Lung (tissue), 12 donors: Measurements from ENCODE around the gene ALOX12. TPM values are rescaled to one million over a fixed set of nuclear protein-coding genes. Genes with fewer than 3 reads are reported as not detected.

Source experiments
- ATAC-seq: fragments of 200-7000 bp; cut with Tn5 transposase; one replicate; pipeline ENCODE4 v1.9.1; 2020; ENCODE audit warnings: moderate number of reproducible peaks; ENCODE audit not compliant: insufficient read depth, low FRiP score
- DNase-seq, 3 donors: peaks; one replicate each; pipeline ENCODE4 v3.0.0-alpha.2; 2013 to 2017
- H3K27ac ChIP-seq, 2 donors: one replicate each; pipeline ENCODE4 v1.5.1; 2013; ENCODE audit warnings: mild to moderate bottlenecking in 2 of 2, moderate library complexity in 2 of 2, control low read depth in 1 of 2, inconsistent platforms in 1 of 2, low read depth in 1 of 2, low read length in 1 of 2
- H3K27me3 ChIP-seq, 3 donors: one replicate each; pipeline ENCODE4 v1.5.1; 2013; ENCODE audit warnings: low read length in 2 of 3; ENCODE audit not compliant: control insufficient read depth in 3 of 3, insufficient read depth in 3 of 3
- H3K36me3 ChIP-seq, 4 donors: one replicate each; pipeline ENCODE4 v1.5.1; 2013; ENCODE audit warnings: low read length in 4 of 4, mild to moderate bottlenecking in 1 of 4, moderate library complexity in 1 of 4; ENCODE audit not compliant: control insufficient read depth in 4 of 4, insufficient read depth in 4 of 4
- H3K4me1 ChIP-seq, 5 donors: one replicate each; pipeline ENCODE4 v1.5.1; 2013; ENCODE audit warnings: low read length in 5 of 5, mild to moderate bottlenecking in 2 of 5, moderate library complexity in 1 of 5; ENCODE audit not compliant: control insufficient read depth in 5 of 5, insufficient read depth in 5 of 5
- H3K4me3 ChIP-seq: one replicate; pipeline ENCODE4 v1.5.1; 2013; ENCODE audit warnings: mild to moderate bottlenecking, control low read depth, moderate library complexity
- H3K9ac ChIP-seq, 2 donors: one replicate each; pipeline ENCODE4 v1.5.1; 2013; ENCODE audit warnings: low read length in 2 of 2, control low read depth in 1 of 2; ENCODE audit not compliant: insufficient read depth in 1 of 2
- H3K9me3 ChIP-seq, 4 donors: one replicate each; pipeline ENCODE4 v1.5.1; 2013; ENCODE audit warnings: low read length in 3 of 4, mild to moderate bottlenecking in 1 of 4, moderate library complexity in 1 of 4; ENCODE audit not compliant: control insufficient read depth in 4 of 4, insufficient read depth in 3 of 4
- WGBS, 2 donors: extraction: QIAGEN DNeasy Blood & Tissue Kit; methylation state at CpG; one replicate each; pipeline ENCODE4 v1.1.7; 2013; 5-methylcytosine and 5-hydroxymethylcytosine counted together
- polyA plus RNA-seq, 2 donors: library from polyadenylated mRNA; stranded (reverse); fragments of 200-250 nt; gene quantifications; one replicate each; pipeline ENCODE4 v1.2.1, GENCODE V29; 2013
- total RNA-seq, 2 donors: library from RNA; depleted of rRNA in 1 of 2; stranded (reverse); fragments of >200 nt in 1 of 2; gene quantifications; one replicate each; pipeline ENCODE4 v1.2.1, GENCODE V29; 2014 to 2021
- TF ChIP-seq, protein P1 (sequence below): IDR thresholded peaks from 2 replicates; pipeline ENCODE4 v1.5.1; 2012; ENCODE audit warnings: mild to moderate bottlenecking; ENCODE audit errors: control extremely low read depth, extremely low read depth
- donor health status: control.
- donor health status: control.
- donor health status: Bipolar disorder and iron deficiency.
- donor health status: healthy.
- donor health status: DM: yes; HTN: yes; CAD: no.

The ALOX12 gene
- total and polyA plus RNA-seq, 4 donors: 0.21 to 0.95 (median 0.45) TPM

DNA sequence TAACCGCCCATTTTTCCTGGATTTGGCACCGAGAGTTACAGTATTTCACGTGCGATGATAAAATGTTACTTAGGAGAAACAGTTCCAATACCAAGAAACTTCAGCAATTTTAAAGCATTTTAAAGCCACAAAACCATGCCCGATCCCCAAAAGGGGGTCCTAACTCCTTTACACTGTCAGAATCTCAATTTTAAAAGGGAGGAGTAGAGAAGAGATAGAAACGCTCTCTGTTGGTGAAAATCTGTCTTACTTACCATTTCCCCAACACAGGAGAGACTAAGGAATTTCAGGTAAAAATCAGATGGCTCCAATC lies 16.0 kb downstream of the ALOX12 start:
- H3K36me3 ChIP-seq: peaks cover 0 to 13% (median 3%) of the 10 kb centered on the region in 4 donors
- peaks cover 0 to 50% (median 10%) of the 10 kb centered on the region in 5 donors for H3K4me1 ChIP-seq
- TF ChIP-seq, protein P1, sequence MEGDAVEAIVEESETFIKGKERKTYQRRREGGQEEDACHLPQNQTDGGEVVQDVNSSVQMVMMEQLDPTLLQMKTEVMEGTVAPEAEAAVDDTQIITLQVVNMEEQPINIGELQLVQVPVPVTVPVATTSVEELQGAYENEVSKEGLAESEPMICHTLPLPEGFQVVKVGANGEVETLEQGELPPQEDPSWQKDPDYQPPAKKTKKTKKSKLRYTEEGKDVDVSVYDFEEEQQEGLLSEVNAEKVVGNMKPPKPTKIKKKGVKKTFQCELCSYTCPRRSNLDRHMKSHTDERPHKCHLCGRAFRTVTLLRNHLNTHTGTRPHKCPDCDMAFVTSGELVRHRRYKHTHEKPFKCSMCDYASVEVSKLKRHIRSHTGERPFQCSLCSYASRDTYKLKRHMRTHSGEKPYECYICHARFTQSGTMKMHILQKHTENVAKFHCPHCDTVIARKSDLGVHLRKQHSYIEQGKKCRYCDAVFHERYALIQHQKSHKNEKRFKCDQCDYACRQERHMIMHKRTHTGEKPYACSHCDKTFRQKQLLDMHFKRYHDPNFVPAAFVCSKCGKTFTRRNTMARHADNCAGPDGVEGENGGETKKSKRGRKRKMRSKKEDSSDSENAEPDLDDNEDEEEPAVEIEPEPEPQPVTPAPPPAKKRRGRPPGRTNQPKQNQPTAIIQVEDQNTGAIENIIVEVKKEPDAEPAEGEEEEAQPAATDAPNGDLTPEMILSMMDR: no peak
- no peaks in the 10 kb centered on the region for H3K27me3 ChIP-seq
- peak overlapping the region; percentile 85 to 95 for H3K9ac ChIP-seq
- no peaks in the 10 kb centered on the region for H3K9me3 ChIP-seq
- H3K27ac ChIP-seq: peak overlapping the region; percentile 90 to 95
- DNase-seq (no peak), ATAC-seq (no peak)
- WGBS, 2 donors: 1 to 2% methylated on average over 6 of the region's 6 CpGs
- H3K4me3 ChIP-seq: peak overlapping the region; percentile 65

DNA sequence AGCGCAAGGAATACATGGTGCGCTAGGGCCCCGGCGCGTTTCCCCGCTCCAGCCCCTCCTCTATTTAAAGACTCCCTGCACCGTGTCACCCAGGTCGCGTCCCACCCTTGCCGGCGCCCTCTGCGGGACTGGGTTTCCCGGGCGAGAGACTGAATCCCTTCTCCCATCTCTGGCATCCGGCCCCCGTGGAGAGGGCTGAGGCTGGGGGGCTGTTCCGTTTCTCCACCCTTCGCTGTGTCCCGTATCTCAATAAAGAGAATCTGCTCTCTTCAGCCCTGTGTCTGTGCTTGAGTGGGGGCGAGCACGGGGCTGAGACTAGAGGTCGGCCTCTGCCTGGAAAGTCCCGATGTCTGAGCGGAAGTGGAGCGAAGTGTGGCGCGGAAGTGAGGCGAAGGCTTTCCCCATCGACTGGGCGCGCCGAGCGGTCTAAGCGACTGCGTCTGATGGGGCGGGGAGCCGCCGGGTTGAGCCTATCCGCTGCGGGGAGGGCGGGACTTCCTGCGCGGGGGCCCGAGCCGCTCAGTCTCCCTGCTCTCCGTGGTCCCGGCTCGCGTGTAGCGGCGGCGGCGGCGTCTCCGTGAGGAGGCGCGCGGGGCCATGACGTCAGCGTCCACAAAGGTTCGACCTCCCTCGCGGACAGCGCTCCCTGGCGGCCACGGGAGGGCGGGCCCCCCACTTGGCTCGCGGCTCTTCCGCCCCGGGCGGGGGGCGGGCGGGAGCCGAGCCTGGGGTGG lies 18.6 kb downstream of the ALOX12 start:
- peak; percentile 97 to 98 (median 98) for DNase-seq
- Histone ChIP-seq H3K27ac (peak overlapping the region; percentile 90 to 95), H3K27me3 (no peaks in the 10 kb centered on the region), H3K9ac (peak overlapping the region; percentile 41 to 95), H3K4me1 (peaks cover under 1 to 66% (median 15%) of the 10 kb centered on the region in 5 donors), H3K36me3 (peaks cover 0 to 15% (median 4%) of the 10 kb centered on the region in 4 donors), H3K4me3 (peak overlapping the region; percentile 58), H3K9me3 (no peaks in the 10 kb centered on the region)
- TF ChIP-seq, protein P1: peak; percentile 44
- WGBS, 2 donors: 1% methylated on average over 54 to 75 of the region's 75 CpGs
- ATAC-seq: peak; percentile 91

DNA sequence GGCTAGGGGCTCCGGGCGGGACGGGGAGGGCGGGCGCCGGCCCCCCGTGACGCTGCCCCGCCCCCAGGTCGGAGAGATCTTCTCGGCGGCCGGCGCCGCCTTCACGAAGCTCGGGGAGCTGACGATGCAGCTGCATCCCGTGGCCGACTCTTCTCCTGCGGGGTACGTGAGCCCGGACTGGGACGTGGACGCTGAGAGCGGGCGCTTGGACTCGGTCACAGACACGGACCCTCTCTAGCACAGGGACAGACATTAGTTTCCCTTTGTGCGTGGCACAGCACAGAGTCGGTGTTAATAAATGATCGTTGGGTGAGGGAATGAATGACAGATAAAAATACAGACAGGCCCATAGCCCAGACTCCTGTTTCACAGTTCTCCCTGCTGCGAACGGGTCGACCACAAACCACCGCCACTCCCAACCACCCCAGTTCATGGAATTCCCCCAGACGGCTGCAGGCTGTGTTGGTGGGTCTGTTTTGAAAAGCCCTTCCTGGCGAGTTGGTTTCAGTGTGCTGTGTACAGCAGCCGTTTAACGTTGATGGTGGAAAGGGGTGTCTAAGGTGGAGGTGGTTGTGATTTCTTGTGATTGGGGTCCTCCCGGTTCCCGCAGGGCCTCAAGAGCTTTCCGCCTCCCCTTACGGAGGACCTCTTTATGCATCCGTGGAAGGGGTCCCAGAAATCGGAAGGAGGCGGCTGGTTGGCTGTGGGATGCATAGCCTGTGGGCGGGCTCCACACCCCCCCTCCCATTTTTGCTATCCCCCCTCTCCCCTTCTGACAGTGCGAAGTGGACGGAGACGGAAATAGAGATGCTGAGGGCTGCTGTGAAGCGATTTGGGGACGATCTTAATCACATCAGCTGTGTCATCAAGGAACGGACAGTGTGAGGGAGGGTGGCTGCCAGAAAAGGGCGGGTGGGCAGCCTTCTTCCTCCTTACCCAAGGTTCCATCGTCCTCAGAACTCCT lies 19.4 kb downstream of the ALOX12 start:
- peaks cover 0 to 11% (median 4%) of the 10 kb centered on the region in 4 donors for H3K36me3 ChIP-seq
- DNase-seq (peak; percentile 51 to 66 (median 61)), ATAC-seq (no peak)
- H3K9me3 ChIP-seq: no peaks in the 10 kb centered on the region
- H3K4me1 ChIP-seq: peaks cover 4 to 72% (median 16%) of the 10 kb centered on the region in 5 donors
- peak overlapping the region; percentile 64 for H3K4me3 ChIP-seq
- WGBS, 2 donors: 8 to 10% methylated on average over 44 to 56 of the region's 56 CpGs
- TF ChIP-seq, protein P1: no peak
- H3K27me3 ChIP-seq: no peaks in the 10 kb centered on the region
- peak overlapping the region; percentile 90 to 95 for H3K27ac ChIP-seq
- peak overlapping the region; percentile 41 to 90 for H3K9ac ChIP-seq
